HG03066 (cell line): ENCODE data around the gene TRIM46.
"Not testable (repeated sequence)": the region's sequence is repeated elsewhere in the genome, so short reads cannot be mapped to it uniquely, and the experiment has no call there.

Source experiments
- ATAC-seq: cut with Tn5 transposase; IDR thresholded peaks from one replicate; pipeline ENCODE4 v1.9.1; 2021; ENCODE audit warnings: low read depth; ENCODE audit not compliant: unreplicated experiment

Gene TRIM46

DNA sequence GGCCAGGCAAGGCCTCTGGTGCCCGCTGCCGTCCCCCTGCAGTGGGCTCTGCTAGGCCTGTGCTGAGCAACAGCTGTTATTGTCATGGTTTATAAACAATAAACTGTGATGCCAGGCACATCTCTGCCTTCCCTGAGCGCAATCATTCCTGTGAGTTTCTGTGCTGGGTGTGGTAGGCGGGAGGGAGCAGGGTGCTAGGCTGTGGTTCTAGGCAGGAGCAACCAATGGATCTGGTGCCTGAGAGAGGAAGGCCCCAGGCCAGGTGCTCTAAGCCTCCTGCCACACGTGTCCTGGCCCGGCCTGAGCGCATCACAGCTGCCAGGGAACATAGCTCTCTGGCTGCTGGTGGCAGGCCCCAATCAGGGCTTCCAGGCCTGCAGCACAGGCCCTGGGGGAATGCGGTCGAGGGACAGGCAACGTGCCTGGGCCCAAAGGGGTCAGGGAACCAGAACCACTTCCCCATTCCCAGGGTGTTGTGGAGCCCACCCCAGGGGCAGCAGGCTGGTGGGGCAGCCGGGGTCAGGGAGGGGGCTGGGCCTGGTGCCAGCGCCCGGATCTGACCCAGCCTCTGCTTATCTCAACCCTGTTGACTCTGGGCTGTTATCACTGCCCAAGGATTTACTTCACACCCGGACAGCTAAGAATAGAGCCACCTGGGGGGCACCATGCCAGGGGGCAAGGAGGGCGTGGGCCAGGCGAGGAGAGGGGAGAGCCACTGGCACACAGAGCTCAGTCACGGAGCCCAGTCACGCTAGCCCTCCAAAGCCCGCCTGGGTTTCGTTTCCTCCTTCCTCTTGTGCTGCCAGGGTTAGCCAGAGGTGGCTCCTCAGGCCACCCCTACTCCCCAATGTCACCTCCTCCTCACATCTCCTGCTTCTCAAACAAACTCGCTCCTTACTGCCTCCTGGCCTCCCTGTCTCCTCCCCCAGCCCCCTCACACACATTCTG is 11.5 kb downstream of the TRIM46 start:
- ATAC-seq = peak; percentile 86

DNA sequence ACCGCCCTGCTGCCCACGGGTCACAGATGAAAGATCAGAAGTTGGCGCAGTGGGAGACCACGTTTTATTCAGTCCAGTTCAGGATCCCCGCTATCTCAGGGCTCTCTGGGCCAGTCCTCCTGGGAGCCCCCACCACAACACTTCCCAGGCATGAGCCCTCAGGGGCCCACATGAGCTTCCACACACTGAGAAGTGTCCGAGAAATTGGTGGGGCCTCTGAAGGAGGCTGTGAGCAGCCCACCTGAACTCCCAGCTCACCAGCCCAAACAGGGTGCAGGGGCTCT is 12.1 kb downstream of the TRIM46 start:
- no peak for ATAC-seq

DNA sequence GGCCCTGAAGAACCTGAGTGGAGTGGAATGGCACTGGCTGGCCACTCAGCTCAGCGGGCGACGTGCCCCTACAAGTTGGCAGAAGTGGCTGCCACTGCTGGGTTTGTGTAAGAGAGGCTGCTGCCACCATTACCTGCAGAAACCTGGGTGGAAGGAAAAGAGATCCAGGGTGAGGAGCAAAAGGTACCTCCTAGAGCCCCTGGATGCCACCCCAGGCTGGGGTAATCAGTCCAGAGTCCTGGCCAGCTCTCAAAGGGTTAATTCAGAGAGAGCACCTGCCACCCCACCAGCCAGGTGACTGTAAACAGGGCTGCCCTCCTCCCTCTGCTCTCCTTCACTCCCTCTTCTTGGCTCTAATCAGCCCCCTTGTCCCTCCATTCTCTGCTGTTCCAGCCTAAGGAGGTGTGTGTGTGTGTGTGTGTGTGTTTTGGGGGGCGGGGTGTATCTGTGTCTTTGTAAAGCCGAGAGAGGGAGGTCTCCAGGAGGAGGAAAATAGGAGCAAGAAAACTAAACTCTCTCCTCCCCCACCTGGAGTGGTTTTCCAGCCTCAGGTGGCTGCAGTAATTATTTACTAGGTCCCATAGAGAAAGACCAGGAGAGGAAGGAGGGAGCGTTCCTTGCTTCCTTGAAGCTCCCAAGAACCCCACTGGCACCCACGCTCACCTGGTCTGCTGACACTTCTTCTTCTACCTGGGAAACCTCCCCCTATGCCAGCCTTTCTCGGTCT is 12.6 kb downstream of the TRIM46 start:
- no peak for ATAC-seq

GRCh38 chr1:155186794-155187455 is 13.3 kb downstream of the TRIM46 start:
- ATAC-seq = no peak

DNA sequence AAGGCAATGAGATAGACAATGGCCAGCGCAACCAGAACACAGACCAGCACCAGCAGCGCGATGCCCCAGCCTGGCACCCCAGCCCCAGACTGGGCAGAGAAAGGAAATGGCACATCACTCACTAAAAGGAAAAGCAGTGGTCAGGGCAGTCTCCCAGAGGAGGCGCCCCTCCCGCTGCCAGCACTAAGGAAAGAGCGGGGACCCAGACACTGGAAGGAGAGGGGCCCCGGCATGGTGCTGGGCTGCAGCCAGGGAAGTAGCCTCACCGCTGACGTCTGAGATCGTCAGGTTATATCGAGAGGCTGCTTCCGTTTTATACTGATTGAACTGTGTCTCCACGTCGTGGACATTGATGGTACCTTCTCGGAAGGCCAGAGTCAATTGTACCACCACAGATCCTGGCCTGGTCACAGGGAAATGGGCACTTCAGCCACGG is 13.8 kb downstream of the TRIM46 start:
- no peak for ATAC-seq

DNA sequence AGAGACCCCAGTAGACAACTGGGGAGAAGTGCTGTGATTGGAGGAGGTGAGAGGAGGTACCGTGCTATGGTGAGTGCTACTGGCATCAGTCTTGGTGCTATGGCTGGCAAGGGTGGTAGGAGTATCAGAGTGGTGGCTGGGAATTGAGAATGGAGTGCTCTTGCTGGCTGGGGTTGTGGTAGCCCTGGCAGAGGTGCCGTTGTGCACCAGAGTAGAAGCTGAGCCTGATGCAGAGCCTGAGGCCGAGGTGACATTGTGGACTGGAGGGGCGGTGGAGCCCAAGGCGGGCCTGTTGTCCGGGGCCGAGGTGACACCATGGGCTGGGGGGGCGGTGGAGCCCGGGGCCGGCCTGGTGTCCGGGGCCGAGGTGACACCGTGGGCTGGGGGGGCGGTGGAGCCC is 14.6 kb downstream of the TRIM46 start:
- ATAC-seq = no peak

DNA sequence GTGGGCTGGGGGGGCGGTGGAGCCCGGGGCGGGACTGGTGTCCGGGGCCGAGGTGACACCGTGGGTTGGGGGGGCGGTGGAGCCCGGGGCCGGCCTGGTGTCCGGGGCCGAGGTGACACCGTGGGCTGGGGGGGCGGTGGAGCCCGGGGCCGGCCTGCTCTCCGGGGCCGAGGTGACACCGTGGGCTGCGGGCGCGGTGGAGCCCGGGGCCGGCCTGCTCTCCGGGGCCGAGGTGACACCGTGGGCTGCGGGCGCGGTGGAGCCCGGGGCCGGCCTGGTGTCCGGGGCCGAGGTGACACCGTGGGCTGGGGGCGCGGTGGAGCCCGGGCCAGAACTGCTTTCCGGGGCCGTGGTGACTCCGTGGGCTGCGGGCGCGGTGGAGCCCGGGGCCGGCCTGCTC is 16.3 kb downstream of the TRIM46 start:
- ATAC-seq = not testable (repeated sequence)

GRCh38 chr1:155191904-155192303 is 18.3 kb downstream of the TRIM46 start:
- ATAC-seq = no peak

GRCh38 chr1:155192346-155193274 is 19.0 kb downstream of the TRIM46 start:
- no peak for ATAC-seq

DNA sequence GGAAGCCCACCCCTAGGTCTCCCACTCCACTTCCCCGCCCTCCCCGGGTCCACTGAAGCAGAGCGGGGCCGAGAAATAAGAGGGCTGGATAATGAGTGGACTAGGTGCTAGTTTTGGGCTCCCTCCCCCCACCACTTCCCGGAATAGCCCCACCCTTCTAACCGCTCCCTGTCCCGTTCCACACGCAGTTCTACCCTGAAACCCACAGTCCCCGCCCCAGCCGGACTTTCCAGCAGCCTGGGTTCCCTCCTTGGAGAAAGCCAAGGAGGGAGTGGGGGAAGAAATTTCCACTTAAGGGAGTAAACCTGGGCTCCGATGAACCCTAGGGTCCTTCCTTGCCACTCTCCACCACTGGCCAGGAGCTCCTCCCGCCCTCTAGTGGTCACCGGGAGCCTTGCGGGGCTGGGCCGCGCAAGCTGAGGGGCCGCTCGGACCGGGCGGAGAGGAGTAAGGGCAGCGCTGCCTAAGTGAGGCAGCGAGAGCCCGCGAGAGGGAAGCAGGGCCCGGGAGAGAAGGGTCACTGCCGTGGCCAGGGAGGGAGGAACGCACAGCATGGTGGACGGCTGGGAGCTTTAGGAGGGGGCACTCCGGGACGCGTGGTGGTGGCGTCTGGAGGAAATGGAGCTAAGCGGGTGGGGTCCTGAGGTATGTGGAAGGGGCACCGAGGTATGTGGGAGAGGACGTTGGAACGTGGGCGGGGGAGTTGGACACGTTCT is 19.8 kb downstream of the TRIM46 start:
- ATAC-seq = no peak

- ATAC-seq = not testable (repeated sequence)
These were observed 20.3 kb downstream of the TRIM46 start for GRCh38 chr1:155193991-155194240.

DNA sequence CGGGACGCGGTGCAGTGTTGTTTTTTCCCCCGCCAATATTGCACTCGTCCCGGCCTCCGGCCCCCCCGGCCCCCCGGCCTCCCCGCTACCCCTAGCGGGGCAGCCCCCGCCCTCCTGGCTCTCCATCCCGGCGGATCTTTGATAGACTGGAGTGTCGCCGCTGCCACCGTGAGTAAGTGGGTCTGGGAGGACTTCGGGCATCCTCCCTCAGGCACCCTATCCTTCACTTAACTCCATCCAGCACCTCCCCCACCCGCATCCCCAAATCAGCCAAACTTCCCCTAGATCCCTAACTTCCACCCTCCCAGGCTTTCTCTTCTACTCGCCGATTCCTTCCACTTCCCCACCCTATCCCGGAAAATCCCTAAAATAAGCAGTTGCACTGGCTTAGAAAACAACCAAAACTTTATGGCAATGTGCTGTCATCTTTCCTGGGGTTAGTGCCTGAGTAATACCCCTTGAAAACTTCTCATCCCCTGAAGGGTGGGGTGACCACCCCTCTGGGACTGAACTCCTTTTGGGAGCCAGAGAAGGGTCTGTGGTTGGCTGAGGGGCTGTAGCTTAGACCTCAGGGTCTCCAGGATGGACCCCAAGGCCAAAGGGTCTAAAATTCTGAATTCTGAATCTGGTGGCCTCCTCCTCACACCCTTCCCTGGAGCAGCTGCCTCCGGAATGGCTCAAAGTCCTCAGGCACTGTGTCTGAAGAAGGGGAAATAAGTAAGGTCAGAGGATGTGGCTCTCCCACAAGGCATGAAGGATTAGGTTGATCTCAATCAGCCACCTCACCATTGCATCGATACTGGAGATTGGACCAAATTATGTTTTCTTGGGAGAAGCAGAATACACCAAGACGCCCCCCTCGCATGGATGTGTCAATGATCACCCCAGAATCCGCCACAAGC is 21.8 kb downstream of the TRIM46 start:
- no peak for ATAC-seq

DNA sequence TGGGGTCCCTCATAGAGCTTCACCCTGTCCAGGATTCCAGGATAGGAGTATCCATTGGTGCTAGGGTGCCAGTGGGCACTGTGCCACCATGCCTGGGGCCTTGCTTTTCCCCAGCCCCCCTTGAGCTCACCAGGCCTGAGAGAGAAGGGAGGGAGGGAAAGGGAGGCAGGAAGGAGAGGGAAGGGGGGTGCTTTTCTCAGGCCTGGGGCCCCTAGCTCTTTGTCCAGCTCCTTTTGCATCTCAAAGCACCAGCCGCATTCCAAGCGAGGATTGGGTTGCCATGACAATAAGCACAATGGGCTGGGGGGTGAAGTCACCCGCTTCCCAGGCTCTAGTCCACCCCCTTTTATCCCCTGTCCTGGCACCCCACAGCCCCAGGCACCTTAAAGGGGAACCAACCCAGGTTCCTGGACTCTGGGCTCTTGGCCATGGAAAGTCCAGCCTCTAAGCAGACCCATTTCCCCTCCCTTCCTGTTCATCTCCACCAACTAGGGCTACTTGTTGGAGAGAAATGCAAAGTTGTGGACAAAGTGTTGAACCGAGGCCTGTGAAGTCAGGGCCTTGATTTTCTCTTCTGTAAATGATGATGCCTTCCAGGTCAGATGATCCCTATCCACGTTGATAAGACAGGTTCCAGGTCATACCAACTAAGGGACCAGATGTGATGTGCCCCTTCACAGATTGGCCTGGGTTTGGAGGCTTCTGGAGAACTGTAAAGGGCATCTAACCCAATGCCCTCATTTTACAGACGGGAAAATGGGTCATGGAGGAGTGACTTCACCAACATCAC is 22.6 kb downstream of the TRIM46 start:
- no peak for ATAC-seq

GRCh38 chr1:155196893-155197638 is 23.4 kb downstream of the TRIM46 start:
- no peak for ATAC-seq

GRCh38 chr1:155197901-155198546 is 24.4 kb downstream of the TRIM46 start:
- ATAC-seq = no peak

DNA sequence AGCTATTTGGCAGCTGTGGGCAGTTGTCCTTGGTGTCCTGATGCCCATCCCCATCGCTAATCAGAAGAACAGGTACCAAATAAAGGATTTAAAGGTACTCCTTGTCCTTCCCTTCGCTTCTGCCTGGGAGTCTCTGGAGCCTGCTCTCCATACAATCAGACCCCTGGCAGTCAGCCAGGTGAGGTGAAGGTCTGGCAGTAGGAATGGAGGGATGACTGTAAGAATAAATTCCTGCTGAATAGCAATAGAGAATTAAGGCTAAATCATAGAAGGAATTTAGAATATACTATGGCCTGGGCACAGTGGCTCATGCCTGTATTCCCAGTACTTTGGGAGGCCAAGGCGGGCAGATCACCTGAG is 24.9 kb downstream of the TRIM46 start:
- no peak for ATAC-seq

DNA sequence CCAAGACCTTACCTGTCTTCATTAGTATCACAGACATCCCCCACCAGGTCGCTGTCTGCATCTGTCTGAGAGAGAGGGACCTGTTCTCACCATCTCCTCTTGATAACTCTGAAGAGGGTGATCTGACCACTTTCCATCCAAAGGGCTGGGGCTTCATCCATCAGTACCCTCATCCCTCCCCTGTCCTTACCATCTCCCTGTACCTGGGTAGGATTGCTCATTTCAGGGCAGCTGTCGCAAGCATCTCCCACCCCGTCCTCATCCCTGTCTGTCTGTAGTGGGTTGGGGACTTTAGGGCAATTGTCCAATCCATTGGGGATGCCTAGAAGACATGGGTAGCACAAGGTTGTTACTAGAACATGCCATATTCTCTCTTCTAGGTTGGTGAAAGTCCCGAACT is 26.1 kb downstream of the TRIM46 start:
- ATAC-seq = no peak
